ENCODE measurements around the gene KCNIP4.
"Not testable (repeated sequence)": the region's sequence is repeated elsewhere in the genome, so short reads cannot be mapped to it uniquely, and the experiment has no call there.

The KCNIP4 gene

GRCh38 chr4:21363701-21364100, 584.9 kb downstream of the KCNIP4 start:
- DNase-seq (ENCODE audit: low read depth) = no peak
- no peak for TF ChIP-seq CTCF (conservative IDR thresholded peaks at IDR 0.05; ENCODE audit: low read depth, low read length)
- no peak overlapping the region for H3K4me3 ChIP-seq (ENCODE audit: low read length)

DNA sequence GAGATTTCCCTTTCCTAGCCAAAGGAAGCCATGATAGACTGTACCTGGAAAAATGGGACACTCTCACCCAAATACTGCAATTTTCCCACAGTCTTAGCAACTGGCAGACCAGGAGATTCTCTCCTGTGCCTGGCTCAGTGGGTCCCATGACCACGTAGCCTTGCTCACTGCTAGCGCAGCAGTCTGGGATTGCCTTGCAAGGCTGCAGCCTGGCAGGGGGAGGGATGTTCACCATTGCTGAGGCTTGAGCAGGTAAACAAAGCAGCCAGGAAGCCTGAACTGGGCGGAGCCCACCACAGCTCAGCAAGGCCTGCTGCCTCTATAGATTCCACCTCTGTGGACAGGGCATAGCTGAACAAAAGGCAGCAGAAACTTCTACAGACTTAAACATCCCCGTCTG, 596.2 kb downstream of the KCNIP4 start:
- H3K4me3 ChIP-seq (ENCODE audit: low read length); DNase-seq (ENCODE audit: low read depth): not testable (repeated sequence)

DNA sequence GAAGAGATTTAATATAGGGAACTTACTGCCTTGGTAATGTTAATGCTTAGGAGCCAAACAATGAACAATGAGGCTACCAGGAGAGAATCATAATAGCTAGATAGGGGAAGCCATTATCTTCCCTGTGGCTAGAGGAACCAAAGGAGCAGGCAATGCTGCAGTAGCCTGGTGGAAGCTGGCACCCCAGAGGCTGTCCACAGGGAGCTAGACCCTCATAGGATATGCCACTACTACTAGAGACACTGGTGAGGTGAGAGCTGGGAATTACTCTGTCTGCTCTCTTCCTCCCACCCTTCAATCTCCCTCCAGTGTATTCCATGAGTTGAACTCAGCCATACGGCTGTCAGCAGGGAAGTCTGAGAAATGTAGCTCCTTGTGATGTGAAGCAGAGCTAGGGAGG, 601.4 kb downstream of the KCNIP4 start:
- DNase-seq (ENCODE audit: low read depth) = no peak
- no peak overlapping the region for H3K4me3 ChIP-seq (ENCODE audit: low read length)
- TF ChIP-seq CTCF (conservative IDR thresholded peaks at IDR 0.05; ENCODE audit: low read depth, low read length) = no peak

- TF ChIP-seq CTCF (conservative IDR thresholded peaks at IDR 0.05; ENCODE audit: low read depth, low read length) = no peak
- no peak overlapping the region for H3K4me3 ChIP-seq (ENCODE audit: low read length)
- no peak for DNase-seq (ENCODE audit: low read depth)
Observed at GRCh38 chr4:21327976-21328700, 620.4 kb downstream of the KCNIP4 start.

DNA sequence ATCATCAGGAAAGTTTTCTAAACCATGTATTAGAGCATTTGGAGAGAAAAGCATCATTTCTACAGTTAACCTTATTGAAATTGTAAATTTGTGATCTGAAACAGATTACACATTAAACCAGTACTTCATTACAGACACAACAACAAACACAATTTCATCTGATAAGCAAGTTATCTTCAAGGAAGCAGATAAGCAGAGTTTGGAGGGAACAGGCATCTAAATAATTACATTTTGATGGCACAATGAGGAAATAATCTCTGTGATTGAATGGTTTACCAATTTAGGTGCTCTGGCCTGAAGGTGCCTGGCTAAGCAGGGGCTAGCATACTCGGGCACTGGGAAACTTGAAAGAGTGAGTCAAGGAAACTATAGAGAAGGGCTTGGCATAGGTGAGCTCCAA, 628.5 kb downstream of the KCNIP4 start:
- TF ChIP-seq CTCF (conservative IDR thresholded peaks at IDR 0.05; ENCODE audit: low read depth, low read length) = no peak
- DNase-seq (ENCODE audit: low read depth) = no peak
- no peak overlapping the region for H3K4me3 ChIP-seq (ENCODE audit: low read length)

DNA sequence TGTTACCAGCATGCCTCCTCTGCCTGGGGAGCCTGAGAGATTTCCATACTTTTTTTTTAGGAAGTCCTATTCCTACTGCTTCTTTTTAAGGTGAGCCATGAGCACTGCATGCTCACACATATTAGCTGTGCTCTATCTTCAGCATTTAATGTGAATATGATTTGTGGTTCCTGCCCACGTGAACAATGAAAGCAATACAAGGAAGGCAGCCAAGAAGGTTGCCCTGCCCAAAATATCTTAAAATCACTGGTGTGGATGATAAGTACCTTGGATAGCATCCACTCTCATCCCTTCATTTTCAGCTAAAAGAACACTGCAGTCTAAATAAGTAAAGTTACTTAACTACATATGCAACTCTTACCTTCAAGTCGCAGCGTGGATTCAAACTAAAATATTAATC, 640.9 kb downstream of the KCNIP4 start:
- no peak for DNase-seq (ENCODE audit: low read depth)
- H3K4me3 ChIP-seq (ENCODE audit: low read length) = no peak overlapping the region
- no peak for TF ChIP-seq CTCF (conservative IDR thresholded peaks at IDR 0.05; ENCODE audit: low read depth, low read length)

DNA sequence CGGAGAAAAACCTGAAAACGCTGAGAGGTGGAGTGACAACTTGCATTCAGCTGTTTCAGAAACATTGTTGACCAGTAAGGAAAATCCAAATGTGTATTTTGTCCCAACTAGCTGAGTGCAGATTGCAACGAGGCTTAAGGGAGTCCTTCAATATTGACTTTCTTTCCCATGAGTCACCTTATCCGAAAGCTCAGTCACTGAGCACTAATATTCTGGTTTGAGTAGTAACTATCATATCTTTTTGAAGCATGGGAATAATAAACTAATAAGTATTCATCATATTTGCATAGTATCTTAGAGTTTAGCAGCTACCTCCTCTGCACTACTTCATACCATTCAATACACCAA, 644.1 kb downstream of the KCNIP4 start:
- H3K4me3 ChIP-seq (ENCODE audit: low read length) = peak overlapping the region; percentile 57
- no peak for TF ChIP-seq CTCF (conservative IDR thresholded peaks at IDR 0.05; ENCODE audit: low read depth, low read length)
- no peak for DNase-seq (ENCODE audit: low read depth)

Measured in retinal pigment epithelial cell (primary cell).